ENCODE measurements around the gene KRT72.

- no peak for TF ChIP-seq EP300 (IDR thresholded peaks at IDR 0.05; ENCODE audit: borderline replicate concordance)
- TF ChIP-seq, protein P1, sequence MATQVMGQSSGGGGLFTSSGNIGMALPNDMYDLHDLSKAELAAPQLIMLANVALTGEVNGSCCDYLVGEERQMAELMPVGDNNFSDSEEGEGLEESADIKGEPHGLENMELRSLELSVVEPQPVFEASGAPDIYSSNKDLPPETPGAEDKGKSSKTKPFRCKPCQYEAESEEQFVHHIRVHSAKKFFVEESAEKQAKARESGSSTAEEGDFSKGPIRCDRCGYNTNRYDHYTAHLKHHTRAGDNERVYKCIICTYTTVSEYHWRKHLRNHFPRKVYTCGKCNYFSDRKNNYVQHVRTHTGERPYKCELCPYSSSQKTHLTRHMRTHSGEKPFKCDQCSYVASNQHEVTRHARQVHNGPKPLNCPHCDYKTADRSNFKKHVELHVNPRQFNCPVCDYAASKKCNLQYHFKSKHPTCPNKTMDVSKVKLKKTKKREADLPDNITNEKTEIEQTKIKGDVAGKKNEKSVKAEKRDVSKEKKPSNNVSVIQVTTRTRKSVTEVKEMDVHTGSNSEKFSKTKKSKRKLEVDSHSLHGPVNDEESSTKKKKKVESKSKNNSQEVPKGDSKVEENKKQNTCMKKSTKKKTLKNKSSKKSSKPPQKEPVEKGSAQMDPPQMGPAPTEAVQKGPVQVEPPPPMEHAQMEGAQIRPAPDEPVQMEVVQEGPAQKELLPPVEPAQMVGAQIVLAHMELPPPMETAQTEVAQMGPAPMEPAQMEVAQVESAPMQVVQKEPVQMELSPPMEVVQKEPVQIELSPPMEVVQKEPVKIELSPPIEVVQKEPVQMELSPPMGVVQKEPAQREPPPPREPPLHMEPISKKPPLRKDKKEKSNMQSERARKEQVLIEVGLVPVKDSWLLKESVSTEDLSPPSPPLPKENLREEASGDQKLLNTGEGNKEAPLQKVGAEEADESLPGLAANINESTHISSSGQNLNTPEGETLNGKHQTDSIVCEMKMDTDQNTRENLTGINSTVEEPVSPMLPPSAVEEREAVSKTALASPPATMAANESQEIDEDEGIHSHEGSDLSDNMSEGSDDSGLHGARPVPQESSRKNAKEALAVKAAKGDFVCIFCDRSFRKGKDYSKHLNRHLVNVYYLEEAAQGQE (IDR thresholded peaks at IDR 0.05; ENCODE audit: low read depth) = no peak
- no peak for TF ChIP-seq ZBTB7A (IDR thresholded peaks at IDR 0.05; ENCODE audit: low read depth)
- TF ChIP-seq, protein P2, sequence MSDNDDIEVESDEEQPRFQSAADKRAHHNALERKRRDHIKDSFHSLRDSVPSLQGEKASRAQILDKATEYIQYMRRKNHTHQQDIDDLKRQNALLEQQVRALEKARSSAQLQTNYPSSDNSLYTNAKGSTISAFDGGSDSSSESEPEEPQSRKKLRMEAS (IDR thresholded peaks at IDR 0.05) = no peak
- TF ChIP-seq TAF1 (IDR thresholded peaks at IDR 0.05; ENCODE audit: low read depth) = no peak
- TF ChIP-seq TCF12 (IDR thresholded peaks at IDR 0.05; ENCODE audit: low read depth) = no peak
- TF ChIP-seq YY1 (IDR thresholded peaks at IDR 0.05; ENCODE audit: low read depth) = no peak
- TF ChIP-seq CREB1 (IDR thresholded peaks at IDR 0.05; ENCODE audit: low read depth) = no peak
- no peak for TF ChIP-seq RAD21 (IDR thresholded peaks at IDR 0.05; ENCODE audit: low read depth)
Observed at GRCh38 chr12:52577316-52577715, 23.9 kb downstream of the KRT72 start.
